Raji (cell line): ENCODE results near the gene AKR1B1.

ENCODE experiments used
- POLR2A ChIP-seq: IDR thresholded peaks from 2 replicates; pipeline ENCODE4 v1.6.1; 2011; ENCODE audit warnings: low read depth, low read length, control low read depth; ENCODE audit not compliant: insufficient read depth

Gene AKR1B1

DNA sequence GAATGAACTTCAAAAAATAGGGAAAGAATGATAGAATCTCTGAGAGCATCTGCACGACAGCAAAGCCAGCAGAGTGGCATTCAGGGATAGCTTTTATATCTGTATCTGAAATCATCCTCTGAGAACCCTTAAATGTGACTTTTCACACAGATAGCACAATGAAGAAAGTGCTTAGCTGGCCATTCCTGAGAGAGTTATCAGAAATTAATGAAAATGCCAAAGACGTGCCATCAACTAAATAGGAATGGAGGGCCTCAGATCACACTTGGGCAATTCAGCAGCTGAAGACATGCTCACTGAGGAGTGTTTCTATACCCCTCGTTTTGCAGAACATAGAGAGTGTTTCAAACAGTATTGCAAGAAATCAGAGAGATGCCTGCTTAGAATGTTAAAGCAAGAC lies 51.6 kb downstream of the AKR1B1 start:
- no peak for TF ChIP-seq POLR2A

DNA sequence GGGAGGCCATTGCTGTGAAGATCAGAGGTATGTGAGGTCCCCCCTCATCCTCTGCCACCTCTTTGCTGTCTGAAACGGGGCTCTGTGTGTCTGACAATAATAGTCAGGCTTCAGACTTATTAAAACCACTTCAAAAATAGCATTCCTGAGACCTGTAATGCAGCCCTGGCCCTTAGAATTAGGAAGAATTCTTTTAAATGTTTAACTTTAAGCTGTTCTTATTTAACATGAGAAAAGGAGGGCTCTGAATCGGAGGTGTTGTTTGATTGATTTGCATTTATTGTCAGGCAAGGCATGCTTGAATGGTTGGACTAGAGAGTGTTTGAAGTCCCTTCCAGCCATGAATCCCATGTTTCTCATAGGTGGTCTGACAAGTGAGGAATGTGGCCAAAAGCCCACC lies 52.5 kb downstream of the AKR1B1 start:
- TF ChIP-seq POLR2A, result no peak

DNA sequence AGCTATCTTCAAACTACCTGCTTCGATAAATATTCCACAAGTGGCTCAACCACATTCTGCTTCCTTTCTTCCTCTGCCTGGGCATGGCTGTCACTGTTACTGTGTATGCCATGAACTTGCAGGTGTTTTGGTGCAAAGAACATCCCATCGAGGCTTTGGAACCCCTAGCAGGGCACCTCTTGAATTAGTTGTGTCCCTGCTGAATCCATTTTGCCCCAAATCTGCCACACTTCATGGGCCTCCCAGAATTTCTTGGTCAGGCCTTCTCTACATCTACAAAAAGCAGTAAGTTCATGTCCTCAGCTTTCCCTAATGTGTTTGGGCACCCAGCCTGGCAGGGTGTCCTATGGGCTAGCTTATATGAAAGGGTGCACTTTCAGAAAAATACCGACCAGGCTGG lies 53.6 kb downstream of the AKR1B1 start:
- TF ChIP-seq POLR2A, result no peak

DNA sequence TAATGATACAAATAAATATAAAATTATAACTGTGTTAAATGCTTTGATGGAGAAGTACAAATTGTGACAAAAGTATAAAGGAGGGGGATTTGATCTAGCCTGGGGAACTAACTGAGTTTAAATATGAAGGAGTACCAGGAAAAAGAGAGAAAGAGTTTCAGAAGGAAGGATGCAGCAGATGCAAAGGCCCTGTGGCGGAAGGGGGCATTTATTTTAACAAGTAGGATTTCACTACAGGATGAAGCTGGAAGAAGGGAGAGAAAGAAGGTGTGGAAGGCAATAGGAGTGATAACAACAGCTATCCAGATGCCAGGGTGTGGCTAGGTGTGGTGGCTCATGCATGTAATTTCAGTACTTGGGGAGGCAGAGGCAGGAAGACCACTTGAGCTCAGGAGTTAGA lies 55.8 kb downstream of the AKR1B1 start:
- TF ChIP-seq POLR2A, result no peak

DNA sequence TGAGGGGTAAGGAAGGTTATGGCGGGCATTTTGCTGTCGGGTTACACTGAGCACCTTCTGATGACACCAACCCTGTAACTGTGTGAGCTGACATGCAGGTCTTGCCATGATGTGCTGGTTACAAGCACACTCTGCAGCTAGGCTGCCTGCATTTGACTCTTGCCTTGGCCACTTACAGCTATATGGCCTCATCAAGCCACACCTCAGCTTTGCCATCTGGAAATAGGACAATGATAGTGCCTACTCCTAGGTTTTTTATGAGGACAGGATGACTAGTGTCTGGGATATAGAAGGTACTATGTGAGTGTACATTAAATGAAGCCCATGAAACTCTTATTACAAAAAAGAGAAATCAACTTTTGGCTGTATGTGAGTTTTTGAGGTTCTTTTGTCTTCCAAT lies 58.0 kb downstream of the AKR1B1 start:
- no peak for TF ChIP-seq POLR2A

DNA sequence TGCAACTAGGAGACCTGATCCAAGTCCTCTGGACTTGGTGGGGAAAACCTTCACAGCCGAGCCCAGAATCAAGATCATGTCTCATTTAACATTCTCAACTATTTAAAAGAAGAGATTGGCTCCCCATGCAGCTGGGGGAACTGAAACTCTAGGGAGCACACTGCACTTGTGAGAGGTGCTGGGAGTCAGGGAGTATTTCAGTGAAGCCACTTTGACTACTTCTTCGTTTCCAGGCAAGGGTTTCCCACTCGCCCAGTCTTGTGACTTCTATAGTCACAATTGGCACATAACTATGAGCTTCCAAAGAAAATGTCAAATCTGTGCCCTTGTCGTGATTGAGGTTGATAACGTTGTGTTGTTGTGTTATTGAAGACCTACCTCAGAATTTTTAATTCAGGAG lies 62.9 kb downstream of the AKR1B1 start:
- TF ChIP-seq POLR2A, result no peak

DNA sequence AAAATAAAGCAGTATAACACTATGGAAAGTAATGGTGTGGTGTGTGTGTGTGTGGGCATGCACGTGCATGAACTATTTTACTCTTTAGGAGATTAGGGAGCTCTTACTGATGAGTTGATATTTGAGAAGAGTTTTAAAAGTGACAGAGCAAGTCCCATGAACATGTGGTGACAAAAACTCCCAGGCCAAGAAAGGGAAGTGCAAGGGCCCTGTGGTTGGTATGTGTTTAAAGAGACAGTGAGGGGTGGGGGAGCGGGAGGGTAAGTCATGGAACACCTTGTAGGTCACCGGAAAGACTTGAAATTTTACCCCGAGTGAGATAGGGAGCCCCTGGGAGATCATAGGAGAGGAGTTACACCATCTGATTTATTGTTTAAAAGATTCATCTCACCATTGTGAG lies 63.3 kb downstream of the AKR1B1 start:
- no peak for TF ChIP-seq POLR2A

DNA sequence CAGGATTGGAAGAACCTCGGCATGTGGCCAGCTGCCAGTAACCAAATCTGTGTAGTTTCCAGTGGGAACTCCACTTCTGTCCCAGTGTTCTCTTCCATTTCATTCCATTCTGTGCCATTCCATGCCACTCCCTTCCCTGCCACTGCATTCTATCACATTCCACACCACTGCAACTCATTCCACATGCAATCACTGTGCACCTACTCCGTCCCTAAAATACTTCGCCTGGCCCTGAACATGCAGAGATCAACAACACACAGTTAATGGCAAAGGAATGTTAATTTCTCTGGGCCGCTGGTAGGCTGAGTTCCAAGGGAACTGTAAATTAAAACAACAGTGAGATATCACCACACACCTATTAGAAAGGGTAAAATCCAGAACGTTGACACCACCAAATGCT lies 64.8 kb downstream of the AKR1B1 start:
- TF ChIP-seq POLR2A, result no peak
